HG03439 (cell line): Measurements from ENCODE around the gene SMIM28.
"Not testable (repeated sequence)": the region's sequence is repeated elsewhere in the genome, so short reads cannot be mapped to it uniquely, and the experiment has no call there.

Source experiments
- ATAC-seq: cut with Tn5 transposase; IDR thresholded peaks from one replicate; pipeline ENCODE4 v1.9.1; 2021; ENCODE audit warnings: mild to moderate bottlenecking, moderate library complexity; ENCODE audit not compliant: unreplicated experiment

SMIM28 gene

GRCh38 chr6:138377844-138378243 lies at the start of gene SMIM28:
SMIM28 (plus strand) TSS chr6:138377905; CDS start chr6:138378073, 168 bp downstream.
- no peak for ATAC-seq

DNA sequence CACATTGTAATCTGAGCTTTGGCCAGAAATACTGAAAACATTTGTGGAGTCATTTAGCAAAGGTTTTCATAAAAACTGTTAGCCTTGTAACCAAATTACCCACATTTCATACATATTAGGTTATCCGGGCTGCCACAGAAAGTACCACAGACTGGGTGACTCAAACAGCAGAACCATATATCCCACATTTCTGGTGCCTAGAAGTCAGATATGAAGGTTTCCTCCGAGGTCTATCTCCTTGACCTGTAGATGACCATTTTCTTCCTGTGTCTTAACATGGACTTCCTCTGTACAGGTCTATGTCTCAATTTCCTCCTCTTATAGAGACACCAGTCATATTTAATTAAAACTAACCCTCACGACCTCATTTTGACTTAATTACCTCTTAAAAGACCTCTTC lies 49.5 kb upstream of the SMIM28 start:
- ATAC-seq: no peak

GRCh38 chr6:138330763-138331162 lies 46.9 kb upstream of the SMIM28 start:
- ATAC-seq: no peak

GRCh38 chr6:138331444-138331843 lies 46.3 kb upstream of the SMIM28 start:
- no peak for ATAC-seq

- ATAC-seq: no peak
Measured at GRCh38 chr6:138331984-138332383, 45.7 kb upstream of the SMIM28 start.

- ATAC-seq: no peak
Measured at GRCh38 chr6:138334000-138334399, 43.7 kb upstream of the SMIM28 start.

GRCh38 chr6:138334963-138335362 lies 42.7 kb upstream of the SMIM28 start:
- no peak for ATAC-seq

DNA sequence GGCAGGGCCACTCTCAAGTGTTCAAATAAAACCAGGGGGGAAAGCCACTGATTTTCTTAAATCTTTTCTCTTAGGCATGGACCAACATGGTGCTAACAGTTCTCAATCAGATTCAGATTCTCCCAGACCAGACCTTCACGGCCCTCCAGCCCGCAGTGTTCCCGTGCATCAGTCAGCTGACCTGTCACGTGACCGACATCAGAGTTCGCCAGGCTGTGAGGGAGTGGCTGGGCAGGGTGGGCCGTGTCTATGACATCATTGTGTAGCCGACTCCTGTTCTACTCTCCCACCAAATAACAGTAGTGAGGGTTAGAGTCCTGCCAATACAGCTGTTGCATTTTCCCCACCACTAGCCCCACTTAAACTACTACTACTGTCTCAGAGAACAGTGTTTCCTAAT lies 41.5 kb upstream of the SMIM28 start:
- ATAC-seq: no peak

- no peak for ATAC-seq
Measured at GRCh38 chr6:138337076-138337475, 40.6 kb upstream of the SMIM28 start.

- ATAC-seq: no peak
Measured at GRCh38 chr6:138339024-138339423, 38.7 kb upstream of the SMIM28 start.

DNA sequence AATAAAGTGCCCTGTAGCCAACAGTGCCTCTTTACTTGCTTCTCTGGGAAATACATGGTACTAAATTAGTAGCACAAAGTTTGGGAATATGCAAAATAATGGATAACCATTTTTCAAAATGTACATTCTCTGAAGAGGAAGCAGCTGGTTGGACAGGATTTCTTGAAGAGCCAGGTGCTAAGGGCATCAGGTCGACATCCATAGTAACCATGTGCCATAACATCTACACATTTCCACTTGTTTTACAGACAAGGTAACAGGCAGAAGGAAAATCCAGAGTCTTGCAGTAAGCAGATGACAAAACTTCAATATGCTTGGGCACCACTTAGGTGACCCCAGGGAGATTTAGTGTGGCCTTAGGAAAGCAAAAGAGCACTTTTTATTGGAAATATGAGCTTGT lies 36.5 kb upstream of the SMIM28 start:
- ATAC-seq: no peak

DNA sequence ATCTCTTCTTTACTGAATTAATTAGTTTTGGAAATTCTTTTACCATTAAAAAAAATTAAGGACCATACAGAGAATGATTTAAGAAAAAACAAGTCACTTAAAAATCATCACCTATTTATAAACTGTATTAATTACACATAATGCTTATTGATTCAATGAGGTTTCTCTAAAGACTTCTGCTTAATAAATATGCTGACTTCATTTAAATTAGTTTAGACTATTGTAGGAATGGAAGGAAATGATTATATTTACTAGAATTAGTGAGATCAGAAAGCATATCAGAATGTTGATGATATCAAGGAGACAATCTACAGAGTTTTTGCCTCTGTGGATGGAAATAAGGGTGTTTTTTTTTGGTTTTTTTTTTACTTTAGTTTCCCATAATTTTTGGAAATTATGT lies 34.6 kb upstream of the SMIM28 start:
- no peak for ATAC-seq

- ATAC-seq: no peak
Measured at GRCh38 chr6:138345565-138346285, 32.0 kb upstream of the SMIM28 start.

GRCh38 chr6:138346302-138347195 lies 31.2 kb upstream of the SMIM28 start:
- ATAC-seq: no peak

GRCh38 chr6:138347864-138348263 lies 29.8 kb upstream of the SMIM28 start:
- ATAC-seq: no peak

- no peak for ATAC-seq
Measured at GRCh38 chr6:138349891-138350290, 27.8 kb upstream of the SMIM28 start.

- no peak for ATAC-seq
Measured at GRCh38 chr6:138357928-138358327, 19.8 kb upstream of the SMIM28 start.

- not testable (repeated sequence) for ATAC-seq
Measured at GRCh38 chr6:138368684-138369083, 9.0 kb upstream of the SMIM28 start.

DNA sequence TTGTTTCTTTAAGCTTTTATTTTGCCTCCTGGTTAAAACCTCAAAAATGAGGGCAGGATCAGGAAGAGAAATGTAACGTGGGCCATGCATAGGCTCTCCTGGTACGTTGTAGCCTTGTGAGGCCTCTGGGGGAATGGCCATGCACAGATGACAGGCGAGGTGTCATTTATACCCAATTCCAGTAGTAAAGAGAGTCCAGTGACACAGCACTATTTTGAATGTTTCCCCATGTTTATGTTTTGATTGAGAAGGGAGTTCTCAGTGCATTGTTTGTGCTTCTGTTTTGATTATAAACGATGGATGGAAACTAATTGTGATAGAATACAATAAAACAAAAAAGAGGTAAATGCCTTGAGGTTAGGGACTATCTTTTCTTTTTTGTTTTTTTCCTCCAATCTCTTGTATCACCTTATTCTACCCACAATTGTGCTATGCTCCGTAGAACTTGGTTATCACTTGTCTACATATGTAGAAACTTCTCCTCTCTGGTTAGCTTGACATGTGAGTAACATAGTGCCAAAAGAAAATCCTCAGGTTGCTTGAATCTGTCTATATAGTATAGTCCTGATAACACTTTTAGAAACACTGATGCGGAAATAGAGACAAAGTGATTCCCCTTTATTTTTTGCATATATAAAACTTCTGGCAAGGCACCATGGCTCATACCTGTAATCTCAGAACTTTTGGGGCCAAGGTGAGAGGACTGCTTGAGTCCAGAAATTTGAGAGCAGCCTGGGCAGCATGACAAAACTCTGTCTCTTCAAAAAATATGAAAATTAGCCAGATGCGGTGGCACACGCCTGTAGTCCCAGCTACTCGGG lies 6.9 kb upstream of the SMIM28 start:
- ATAC-seq: no peak

DNA sequence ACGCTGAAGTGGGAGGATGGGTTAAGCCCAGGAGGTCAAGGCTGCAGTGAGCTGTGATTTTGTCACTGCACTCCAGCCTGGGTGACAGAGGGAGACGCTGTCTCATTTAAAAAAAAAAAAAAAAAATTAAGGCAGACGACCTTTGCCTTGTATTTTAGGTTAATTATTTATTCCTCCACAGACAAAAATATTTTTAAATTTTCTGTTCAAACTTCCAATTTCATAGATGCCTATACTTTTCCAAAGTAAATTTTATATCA lies 6.3 kb upstream of the SMIM28 start:
- ATAC-seq: no peak

DNA sequence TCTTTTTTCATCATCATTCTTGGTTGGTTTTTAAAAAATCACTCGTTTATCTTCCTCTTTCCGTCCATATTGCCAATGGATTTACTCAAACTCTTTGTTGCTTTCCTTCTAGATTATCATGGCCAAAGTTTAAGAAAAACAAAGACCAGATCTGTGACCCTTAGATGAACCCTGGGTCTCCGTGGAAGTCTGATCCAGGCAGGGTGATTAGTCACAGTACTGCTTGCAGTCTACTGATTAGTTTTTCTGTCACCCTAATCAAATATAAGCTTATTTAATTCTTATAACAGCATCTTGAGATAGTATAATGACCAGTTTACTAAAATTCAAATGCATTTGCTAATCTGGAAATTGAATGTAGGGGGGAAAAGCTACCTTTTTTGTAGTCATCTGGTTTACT lies 6.0 kb upstream of the SMIM28 start:
- ATAC-seq: no peak
